Stimulated activated CD8-positive, alpha-beta memory T cell treated with anti-CD3 and anti-CD28 coated beads, Interleukin-15, amount 100 ng/mL, for 1 hour (primary cell): ENCODE results near the gene C19orf47.

Experiments
- DNase-seq: peaks from one replicate; pipeline ENCODE4 v3.0.0-alpha.2; 2020; ENCODE audit warnings: low read depth

Gene C19orf47

DNA sequence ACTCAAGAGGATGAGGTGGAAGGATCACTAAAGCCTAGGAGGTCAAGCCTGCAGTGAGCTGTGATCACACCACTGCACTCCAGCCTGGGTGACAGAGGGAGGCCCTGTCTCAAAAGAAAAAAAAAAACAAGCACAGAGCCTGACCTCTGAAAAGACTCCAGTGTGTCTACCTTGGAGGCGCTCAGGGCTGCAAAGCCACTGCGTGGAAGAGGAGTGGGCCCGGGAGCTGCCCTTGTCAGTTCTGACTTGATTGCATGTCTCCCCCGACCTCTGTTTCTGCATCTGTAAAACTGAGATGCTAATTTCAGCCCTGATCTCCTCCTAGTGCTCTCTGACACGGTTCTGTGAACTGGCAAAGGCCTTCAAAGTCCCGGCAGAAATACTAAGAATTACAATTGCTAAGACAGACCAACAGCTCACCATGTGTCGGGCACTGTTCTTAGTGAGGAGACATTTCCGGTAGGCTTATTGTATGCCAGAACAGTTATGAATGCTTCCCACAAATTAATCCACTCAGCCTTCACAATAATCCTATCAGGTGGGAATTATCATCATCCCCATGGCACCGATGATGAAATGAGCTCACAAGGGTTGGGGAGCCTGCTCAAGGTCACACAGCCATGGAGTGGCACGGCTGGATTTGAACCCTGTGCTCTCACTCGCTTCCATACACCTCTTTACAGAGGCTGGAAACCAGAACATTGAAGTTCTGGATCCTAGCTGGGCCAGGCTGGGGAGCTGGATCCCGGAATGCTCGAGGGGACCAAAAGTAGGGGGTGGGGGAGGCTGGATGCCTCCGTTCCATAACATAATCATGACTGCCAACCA, 66.6 kb downstream of the C19orf47 start:
- DNase-seq: no peak

DNA sequence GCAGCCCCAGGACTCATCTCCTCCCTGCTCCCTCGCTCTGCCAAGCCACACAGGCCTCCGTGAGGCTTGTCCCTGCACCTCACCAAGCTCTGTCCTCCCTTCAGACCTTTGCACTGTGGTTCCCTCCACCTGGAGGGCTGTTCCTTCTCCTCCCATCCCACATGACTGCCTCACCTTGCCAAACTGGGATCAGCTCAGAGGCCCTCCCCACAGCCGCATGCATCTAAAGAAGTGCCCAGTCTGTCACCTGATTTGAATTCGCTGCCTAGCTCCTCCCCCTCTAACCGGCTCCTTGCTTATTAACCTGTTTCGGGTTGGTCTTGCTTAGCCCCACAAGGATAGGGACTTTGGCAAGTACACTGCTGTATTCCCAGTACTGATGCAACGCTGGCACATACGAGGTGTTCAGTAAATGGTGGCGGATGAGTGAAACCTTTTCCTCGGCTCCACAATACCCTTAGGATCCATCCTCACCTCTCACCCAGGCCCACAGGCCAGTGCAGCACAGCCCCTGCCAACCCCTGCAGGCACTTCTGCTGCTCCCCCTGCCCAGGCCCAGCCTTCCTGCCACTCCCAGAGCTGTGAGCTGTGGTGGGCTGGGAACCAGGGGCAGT, 67.5 kb downstream of the C19orf47 start:
- DNase-seq: no peak

DNA sequence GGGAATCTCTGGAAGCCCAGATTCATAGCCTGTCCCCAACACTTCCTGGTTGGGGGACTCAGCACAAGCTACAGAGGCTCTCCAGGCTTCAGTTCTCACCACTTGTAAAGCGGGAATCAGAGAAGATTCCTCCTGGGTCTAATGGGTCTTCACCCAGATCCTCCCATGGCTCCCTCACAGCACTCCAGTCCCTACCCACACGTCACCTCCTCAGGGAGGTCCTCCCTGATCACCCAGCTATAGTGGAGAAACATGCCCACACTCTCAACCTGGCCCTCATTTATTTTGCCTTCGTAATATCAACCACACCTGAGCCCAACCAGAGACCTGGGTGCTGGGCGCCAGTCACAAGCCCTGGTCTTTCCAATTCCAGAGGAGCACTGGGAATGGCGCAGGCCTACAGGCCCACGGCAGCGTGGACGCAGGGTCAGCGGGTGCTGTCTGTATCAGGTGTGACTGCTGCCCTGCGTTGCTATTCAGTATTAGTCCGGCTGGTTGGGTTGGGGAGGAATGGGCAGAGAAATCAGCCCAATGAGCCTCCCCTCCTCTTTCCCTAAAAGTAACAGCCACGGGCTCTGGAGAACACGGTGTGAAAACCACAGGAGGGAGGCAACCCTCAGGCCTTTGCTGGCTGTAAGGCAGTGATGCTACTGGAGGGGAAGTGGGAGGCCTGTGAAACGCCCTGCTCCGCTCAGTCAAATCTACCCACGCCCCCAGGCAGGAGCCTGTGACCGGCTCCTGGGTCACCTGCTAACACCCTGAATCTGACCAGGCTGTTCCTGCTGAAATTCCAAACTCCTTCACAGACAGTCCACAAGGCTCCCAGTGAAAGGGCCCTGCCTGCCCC, 68.2 kb downstream of the C19orf47 start:
- DNase-seq: no peak

DNA sequence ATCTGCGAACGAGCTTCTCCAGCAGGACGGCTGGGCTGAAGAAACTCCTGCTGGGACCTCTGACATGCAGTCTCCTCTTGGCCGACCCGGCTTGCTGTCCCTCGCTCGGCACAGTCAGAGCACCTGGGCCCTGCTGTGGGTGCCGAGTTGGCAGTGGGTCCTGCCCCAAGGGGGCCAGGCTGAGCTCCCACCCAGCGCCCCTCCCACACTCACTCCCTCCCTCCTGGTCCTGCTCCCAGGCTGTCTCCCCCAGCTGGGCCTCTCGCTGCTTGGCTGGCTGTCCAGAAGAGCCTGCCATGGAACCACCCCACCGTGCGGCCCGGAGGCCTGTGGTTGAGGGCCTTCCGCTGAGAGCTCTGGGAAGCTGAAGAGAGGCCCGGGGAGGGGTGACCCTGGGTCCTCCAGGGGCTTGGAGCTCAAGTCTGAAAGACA, 69.1 kb downstream of the C19orf47 start:
- no peak for DNase-seq

DNA sequence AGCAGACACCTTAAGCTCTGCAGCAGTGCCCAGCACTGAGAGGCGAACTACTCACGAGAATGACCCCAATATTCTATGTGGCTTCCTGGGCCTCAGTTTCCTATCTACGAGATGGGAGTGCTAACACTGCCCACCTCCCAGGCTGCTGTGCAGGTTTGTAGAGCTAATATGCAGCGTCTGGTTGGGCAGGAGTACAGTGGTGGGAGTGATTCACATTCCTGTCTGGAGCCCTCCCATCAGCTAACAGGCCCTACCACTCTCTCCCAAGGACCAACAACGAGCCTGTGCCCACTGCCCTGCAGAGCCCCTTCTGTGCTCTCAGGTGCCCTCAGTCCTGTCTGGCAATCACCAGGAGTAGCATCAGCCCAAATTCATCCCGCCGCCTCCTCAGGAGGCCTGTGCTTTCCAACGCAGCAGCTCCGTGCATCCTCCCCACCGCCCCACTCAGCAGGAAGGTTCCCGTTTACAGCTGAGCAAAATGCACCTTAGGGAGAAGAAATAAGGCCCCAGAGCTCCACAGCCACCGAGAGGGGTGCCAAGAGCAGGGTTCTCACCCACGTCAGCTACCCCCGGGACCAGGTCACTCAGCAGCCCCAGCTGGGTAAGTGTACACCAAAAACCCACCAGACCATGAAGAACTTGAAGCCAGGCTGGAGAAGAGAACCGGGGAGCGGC, 69.7 kb downstream of the C19orf47 start:
- DNase-seq: no peak

DNA sequence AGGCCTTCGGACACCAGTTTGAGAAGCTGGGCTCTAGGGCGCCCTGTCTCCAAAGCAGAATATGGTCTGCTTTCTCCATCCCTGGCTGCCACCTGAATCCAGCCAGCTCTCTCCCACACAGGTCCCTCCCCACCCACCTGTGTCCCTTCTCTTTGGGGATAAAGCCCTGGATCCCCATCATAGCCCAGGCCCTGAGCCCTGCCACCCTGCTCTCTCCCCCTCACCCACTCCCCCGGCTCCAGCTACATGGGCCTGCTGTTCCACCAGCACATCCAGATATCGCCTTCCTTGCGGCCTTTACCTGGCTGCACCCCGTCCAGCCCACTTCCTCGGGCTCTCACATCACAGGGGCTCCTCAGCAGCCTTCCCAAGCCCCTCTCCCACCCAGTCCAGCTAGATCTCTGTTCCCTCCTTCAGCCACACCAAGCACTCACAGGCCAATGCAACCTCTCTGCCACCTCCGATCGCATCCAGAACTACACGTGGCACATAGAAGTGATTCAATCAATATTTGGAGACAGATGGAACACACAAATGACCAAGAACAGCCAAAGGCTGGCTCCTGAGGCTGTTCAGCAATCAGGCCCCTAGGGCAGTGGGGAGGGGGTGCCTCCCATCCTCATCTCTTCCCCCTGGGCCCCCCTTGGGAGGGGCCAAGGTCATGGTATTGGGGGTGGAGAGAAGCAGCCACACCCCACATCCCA, 70.7 kb downstream of the C19orf47 start:
- DNase-seq: no peak

DNA sequence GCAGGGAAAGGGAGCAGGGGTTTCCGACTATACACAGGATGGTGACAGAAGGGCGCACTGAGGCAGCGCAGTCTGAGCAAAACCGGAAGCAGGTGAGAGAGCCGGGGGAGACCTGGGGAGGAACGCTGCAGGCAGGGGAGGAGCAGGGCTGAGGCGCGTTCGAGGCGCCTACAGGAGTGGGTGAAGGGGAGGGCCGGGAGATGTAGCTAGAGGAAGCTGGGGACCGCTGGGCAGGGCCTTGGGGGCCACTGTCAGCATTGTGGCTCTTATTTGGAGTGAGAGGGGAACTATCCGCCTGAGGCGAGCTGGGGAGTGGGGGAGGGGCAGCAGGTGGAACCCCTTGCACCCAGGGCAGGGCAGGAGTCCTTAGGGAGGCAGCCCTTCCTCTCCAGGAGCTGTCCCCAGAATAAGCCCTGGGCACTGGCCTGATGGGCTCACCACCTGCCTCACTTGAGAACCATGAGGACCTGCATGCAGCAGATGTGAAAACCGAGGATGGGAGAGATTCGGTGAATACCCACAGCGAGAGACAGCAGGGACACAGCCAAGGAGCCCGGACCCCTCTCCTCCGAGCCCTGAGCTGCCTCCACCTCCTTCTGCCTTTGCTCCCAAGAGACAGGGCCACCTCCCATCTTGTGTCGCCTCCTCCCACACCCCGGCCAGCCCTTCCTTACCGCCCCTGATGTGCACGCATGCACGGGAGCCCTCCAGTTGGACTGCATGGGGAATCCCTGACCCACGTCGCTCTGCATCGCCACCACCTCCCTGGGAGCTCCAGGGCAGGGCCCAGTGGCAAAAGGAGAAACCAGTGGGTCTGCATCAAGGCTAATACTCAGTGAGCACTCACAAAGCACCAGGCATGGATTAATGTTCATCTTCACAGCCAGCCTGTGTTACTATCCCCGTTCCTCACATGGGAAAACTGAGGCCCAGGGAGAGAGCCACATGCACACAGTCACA, 73.3 kb downstream of the C19orf47 start:
- DNase-seq: no peak

DNA sequence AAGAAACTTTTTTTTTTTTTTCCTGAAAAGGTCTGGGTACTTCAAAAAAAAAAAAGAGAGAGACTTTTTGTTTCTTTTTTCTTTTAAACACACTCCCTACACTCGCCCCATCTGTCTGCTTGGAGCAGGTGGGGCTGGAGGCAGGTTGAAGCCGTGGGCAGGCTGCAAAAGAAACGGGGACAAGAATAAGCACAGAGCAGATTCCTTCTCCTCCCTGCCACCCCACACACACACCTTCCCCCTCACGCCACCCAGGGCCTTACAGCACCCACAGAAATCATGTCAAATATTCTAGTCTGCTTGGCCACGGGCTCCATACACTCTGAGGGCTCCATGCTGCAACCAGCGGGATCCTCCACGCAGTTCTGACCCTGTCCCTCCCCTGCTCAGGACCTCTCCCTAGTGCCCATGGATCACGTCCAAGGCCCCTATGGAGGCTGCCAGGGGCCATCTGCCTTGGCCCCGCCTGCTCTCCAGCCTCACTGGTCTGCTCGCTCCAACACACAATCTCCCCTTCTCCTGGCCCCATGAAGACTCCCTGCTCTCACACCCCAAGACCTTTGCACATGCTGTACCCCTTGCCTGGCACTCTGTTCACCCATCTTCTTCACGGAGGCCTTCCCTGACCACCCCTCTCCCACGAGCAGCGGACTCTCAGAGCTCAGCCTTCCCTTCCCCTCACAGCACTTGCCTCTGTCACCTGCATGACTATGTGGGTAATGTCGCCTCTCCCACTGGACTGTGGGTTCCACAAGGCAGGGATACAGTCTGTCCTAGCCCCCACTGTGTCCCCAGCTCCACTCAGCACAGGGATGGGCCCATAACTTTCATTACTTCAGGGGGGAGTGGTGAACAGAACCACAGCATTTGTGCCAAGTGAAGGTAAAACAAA, 74.5 kb downstream of the C19orf47 start:
- DNase-seq: no peak

DNA sequence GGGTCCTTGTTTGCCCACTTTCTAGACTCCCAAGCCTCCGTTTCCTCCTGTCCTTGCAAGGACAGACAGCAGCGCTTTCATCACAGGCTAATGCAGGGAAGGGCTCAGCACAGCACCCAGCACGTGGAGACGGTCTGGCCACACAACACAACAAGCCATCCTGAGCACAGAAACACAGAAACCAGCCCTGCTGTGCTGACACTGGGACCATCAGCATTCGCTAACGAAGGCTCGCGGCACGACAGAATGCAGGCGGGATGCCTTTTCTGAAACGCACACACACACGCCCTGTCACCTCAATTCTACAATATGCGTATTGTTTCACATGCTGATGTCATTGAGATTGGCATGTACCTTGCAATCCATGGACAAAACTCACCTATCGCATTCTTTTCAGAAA, 75.9 kb downstream of the C19orf47 start:
- DNase-seq: no peak

DNA sequence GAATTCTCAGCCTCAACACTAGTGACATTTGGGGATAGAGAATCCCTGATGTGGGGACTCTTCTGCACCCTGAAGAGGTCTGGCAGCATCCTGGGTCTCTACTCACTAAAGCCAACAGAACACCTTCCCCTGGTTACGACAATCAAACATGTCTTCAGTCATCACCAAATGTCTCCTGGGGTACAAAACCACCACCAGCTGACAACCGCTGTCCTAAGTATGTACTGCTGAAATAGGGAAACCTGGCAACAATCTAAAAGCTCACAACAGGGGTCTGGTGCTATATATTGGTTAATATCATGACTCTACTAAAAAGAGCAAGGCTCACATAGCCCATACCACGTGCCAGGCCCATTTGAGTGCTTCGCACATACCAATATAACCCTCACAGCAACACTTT, 76.5 kb downstream of the C19orf47 start:
- no peak for DNase-seq

DNA sequence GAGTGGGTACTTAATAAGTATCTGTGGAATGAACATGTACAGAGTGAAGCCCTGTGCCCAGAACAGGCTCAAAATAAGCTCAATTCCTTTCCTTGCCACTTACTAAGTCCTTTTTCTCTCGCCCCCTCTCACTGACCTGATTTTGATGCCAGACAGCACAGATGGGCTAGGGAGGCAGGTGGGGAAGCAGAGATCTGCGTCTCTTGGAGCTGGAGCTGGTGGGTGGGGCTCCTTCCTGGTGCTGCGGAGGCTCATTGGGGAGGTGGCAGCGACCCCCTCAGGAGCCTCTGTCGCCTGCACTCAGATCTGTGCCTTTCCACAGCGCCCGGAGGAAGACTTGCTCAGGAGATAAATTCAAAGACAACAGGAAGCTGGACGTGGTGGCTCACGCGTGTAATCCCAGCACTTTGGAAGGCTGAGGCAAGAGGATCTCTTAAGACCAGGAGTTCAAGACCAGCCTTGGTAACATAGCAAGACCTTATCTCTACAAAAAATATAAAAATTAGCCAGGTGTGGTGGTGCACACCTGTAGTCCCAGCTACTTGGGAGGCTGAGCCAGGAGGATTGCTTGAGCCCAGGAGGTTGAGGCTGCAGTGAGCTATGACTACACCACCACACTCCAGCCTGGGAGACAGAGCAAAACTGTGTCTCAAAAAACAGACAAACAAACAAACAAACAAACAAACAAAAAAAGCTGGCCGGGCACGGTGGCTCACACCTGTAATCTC, 77.7 kb downstream of the C19orf47 start:
- DNase-seq: no peak
